OCI-LY1 (cell line): ENCODE measurements around the gene SERPINA5.

Source experiments
- CTCF ChIP-seq: fragments of 200-600 bp; sonication (generic), shearing (Covaris generic); IDR thresholded peaks from 2 replicates; pipeline ENCODE4 v1.5.1; 2017; ENCODE audit warnings: mild to moderate bottlenecking, antibody characterized with exemption, low read length, moderate library complexity, mixed read lengths
- EZH2 ChIP-seq: fragments of 200-600 bp; sonication (generic), shearing (Covaris generic); IDR thresholded peaks from 2 replicates; pipeline ENCODE4 v1.8.0; 2017; ENCODE audit warnings: borderline replicate concordance, mixed run types, mild to moderate bottlenecking, antibody characterized with exemption, low read length, moderate library complexity, mixed read lengths

- TF ChIP-seq EZH2 (no peak), CTCF (no peak)
These were observed 34.0 kb upstream of the SERPINA5 start for GRCh38 chr14:94547151-94547680.
